GM20431 (cell line): ENCODE results near the gene UBAC1.

ENCODE experiments used
- in situ Hi-C: fragments of 300-500 bp; cut with MseI, MboI; formaldehyde crosslinking; loops from one replicate; pipeline ENCODE4 v1.15.0; 2020; ENCODE audit warnings: low sequenced_read_pairs; ENCODE audit not compliant: unreplicated experiment

The UBAC1 gene

GRCh38 chr9:135994501-135995192 is 33.5 kb upstream of the UBAC1 start:
- in situ Hi-C loops = no loop called here

DNA sequence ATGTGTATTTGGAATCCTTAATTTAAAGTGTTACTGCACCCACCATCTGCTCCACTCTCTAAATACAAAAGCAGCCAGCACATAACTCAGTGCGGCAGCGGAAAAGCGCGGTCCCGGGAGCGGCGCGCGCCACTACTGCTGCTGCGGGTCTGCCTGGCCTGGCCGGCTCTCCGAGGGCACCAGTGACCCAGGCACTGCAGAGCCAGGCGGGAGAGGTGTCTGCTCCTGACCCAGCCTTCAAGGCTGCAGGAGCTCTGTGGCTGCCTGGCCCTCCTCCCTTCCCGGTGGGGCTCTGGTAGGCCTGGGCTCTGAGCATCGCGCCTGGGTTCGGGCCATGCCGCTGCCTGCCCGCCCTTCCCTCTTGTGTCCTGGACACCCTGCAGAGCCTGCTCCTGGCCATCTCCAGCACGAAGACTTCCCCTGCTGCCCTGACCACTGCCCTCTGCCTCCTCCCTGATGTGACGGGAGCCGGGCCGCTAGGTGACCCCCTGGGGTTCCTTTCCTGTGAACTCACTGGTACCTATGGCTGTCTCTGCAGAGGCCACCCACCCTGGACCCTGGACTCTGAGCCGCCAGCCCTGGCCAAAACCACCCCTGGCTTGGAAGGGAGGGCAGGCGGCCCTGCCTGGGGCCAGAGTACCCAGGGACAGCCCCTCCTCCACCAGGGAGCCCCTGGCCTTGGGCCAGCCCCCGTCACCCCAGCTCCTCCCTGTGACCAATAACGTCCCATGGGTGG is 32.8 kb upstream of the UBAC1 start:
- in situ Hi-C loops = no loop called here

DNA sequence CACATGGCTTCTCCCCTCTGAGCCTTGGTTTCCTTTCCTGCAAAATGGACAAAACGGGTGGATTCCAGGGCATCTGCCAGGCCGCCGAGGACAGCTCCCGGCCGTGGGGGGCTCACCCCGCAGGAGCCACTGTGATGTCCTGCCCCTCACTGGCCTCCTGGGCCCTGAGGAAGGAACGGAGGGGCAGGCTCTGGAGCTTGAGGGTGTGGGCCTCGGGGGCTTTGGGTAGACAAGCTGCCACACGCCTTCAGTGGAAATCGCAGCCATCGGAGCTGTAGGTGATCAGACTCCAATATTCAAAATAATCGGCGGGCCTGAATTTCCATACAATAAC is 32.2 kb upstream of the UBAC1 start:
- in situ Hi-C loops = no loop called here

DNA sequence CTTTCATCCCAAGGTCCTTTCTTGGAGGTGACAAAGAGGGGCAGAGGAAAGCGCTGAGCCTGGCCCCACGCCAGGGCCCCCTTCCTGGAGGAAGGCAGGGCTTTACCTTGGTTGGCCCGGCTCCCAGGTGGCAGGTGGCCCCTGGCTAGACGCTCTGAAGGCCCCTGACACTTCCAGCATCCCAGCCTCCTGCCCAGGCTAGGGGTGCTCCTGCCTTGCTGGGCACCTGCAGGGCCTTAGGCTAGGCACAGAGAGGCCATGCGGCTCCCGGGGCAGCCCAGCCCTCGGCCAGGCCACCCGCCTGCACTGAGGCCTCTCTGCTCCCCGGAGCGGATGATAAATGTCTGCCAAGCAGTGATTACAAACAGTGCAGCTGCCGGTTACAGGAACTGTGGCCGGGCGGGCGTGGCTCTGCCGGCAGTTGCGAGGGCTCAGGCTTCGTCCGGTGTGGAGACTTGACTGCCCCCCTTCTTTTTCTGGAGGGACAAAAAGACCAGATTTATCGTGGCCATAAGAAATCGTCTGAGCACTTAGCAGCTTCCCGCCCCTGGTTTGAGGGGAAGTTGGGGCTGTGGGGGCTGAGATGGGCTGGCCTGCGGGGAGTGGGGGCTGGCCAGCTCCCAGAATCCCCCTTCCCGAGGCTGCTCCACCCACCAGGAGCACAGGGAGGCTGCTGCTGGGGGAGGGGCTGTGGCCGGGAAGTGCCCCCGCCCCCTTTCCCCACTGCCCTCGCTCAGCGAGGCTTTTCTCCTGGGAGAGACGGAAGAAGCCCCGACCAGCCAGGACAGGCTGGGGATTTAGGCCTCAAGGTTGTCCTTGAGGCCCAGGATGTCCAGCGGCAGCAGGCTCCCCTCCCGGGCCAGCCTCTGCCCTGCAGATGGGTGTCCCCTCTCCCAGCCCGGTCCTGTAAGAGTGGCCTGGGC is 31.6 kb upstream of the UBAC1 start:
- in situ Hi-C loops = no loop called here

DNA sequence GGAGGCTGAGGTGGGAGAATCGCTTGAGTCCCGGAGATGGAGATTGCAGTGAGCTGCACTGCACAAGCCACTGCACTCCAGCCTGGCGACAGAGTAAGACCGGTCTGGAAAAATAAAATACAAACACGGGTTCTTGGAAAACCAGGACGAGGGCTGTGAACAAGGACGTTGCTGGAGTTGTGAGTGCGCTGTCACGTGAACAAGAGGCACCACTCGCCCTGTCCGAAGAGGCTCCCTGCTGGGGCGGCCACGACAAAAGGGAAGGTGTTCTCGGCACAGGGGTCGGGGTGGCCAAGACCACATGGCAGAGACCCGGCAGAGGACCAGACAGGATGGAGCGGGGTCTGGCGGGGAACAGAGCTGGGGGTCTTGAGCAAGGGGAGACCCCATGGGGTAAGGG is 30.6 kb upstream of the UBAC1 start:
- in situ Hi-C loops = no loop called here

- in situ Hi-C loops = no loop called here
Observed at GRCh38 chr9:135990468-135991429, 29.6 kb upstream of the UBAC1 start.

- in situ Hi-C loops = no loop called here
Observed at GRCh38 chr9:135989722-135990467, 28.7 kb upstream of the UBAC1 start.

- in situ Hi-C loops = no loop called here
Observed at GRCh38 chr9:135989157-135989556, 28.0 kb upstream of the UBAC1 start.

DNA sequence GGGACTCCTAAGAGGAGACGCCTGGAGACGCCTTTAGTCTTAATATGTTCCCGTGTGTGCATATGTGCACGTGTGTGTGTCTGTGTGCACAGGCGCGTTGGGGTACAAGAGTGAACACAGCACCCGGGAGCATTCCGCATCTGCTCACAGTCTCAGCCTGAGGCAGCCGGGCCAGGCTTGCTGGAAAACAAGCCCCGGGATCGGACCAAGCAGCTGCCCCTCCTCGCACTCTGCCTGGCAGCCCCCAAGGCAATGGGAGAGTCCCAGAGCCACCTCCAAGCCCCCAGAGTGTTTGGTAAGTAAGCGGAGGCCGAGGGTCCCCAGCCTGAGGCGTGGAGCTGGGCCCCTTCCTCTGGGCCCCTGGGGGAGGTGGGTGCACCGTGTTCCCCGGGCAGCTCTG is 27.3 kb upstream of the UBAC1 start:
- in situ Hi-C loops = no loop called here

GRCh38 chr9:135987838-135988404 is 26.7 kb upstream of the UBAC1 start:
- in situ Hi-C loops = no loop called here

DNA sequence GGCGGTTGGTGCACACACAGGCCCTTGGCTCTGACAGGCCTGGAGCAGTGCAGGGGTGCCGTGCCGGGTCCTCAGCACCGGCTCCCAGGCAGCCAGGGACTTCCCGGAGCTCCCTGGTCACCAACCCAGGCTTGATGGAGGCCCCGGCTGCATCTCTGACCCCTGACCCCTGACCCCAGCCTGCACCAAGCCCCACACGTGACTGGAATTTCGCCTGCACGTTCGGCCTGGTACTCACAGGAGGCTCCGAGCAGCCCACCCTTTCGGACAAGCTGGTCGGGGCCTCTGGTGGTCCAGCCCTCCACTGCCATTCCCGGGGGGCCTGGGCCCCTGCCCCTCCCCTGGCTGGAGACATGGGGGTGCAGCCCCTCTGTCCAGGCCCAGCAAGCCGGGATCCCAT is 25.4 kb upstream of the UBAC1 start:
- in situ Hi-C loops = no loop called here

DNA sequence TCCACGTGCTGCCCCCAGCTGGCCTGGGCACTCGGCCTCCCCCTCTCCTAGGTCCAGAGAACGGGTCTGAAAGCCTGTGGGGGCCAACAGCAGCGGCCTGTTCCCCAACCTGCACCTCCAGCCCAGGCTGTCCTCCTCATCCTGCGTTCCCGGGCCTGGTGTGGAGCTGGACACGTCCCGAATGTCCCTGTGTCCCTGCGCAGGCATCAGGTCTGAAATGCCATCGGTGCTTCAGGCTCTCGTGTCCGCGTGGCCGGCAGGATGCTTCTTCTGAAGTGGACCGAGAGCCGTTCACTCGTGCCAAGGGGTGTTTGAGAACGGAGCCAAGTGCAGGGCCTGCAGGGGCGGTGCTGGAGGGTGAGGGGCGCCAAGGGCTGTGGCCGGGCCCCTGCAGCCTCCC is 24.7 kb upstream of the UBAC1 start:
- in situ Hi-C loops = no loop called here

DNA sequence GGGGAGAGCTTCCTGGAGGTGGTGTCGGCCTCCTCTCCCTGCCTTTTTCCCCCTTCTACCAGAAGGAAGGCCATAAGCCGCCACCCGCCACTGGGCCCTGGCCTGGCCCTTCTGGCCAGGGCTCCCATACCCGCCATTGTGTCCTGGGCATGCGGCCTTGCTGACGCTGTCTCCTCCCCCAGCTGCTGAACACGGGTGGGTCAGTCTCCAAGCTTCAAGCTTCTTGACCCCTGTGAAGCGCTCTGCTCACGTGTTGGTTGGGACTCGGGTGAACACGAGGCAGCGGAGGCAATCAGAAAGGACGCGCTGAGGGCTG is 24.2 kb upstream of the UBAC1 start:
- in situ Hi-C loops = no loop called here

- in situ Hi-C loops = no loop called here
Observed at GRCh38 chr9:135984072-135984710, 23.0 kb upstream of the UBAC1 start.

DNA sequence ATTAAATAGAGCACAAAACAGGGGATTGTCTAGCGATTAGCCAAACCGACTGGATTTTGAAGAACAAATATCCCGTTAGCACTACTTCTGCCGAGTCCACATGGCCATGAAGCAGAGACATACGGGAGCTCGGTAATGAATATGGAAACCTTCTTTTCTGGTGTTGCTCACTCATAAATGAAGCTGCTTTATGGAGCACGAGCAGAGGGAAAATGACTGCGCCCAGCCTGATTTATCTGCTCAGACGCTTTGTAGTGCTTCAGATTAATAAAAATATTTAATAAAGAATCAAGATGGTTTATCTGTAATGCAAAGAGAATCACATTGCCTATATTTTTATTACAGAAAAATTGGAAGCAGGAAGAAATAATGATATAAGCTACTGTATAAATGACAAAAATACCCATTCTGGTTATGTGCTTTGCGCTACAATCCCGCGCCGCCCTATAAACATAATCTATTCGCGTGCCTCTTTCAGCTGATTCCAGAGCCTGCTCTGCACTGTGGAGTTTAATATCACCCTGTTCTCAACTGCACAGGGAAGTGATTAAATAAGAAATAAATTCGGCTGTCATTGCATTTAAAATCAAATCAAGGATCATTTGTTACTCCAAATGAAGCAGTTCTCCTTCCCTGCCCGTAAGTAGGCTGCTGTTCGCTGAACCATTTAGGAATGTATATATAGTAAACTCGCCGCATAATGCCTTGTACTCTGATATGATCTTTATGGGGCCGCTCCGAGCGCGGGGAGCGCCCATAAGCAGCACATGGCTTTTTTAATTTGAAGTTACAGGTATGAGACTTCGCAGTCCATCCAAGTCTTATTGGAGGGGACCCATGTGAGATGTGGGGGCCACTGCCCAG is 22.3 kb upstream of the UBAC1 start:
- in situ Hi-C loops = no loop called here

DNA sequence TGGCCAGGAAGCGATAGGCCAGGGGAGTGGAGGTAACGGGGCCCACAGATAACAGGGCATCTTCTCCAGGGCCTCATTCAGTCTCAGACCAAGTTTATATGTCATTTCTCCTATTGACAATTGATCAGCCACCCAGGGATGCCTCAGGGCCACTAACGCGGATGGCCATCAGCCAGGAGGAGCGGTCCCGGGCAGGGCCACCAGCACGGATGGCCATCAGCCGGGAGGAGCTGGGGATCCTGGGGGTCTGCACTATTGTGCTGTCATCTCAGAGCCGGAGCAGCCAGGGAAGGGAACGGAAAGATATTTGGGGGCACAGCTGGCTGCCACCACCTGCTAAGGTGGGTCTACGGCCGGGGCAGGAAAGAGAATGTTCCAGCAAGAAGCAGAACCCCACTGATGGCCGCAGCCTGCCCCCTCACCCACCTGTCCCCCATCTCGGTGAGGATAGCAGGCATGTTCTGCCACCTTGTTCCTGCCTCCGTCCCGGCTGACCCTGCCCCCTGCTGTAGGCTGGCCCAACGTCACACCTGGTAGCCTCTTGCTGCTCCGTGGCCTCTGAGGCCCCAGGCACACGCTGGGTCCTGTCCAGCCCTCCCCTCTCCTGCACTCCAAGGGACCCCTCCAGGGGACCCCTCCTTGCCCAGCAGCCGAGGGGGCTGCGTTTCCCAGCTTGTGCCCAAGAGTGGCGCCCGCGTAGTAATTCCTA is 21.5 kb upstream of the UBAC1 start:
- in situ Hi-C loops = no loop called here
